Endothelial cell (in vitro differentiated cells): ENCODE results near the gene MAGEA9B. TPM values are rescaled to one million over a fixed set of nuclear protein-coding genes. Genes with fewer than 3 reads are reported as not detected.

Experiments used
- DNase-seq: peaks from one replicate; pipeline ENCODE4 v3.0.0; 2021; ENCODE audit warnings: low spot score
- H3K27ac Mint-ChIP-seq: one replicate; pipeline ENCODE4 v1.8.0; 2021; ENCODE audit warnings: mixed read lengths, inconsistent platforms; ENCODE audit not compliant: unreplicated experiment
- H3K27me3 Mint-ChIP-seq: one replicate; pipeline ENCODE4 v1.8.0; 2021; ENCODE audit warnings: mild to moderate bottlenecking, moderate library complexity, mixed read lengths, inconsistent platforms; ENCODE audit not compliant: unreplicated experiment
- H3K36me3 Mint-ChIP-seq: one replicate; pipeline ENCODE4 v1.8.0; 2021; ENCODE audit warnings: mild to moderate bottlenecking, low read depth, mixed read lengths, inconsistent platforms; ENCODE audit not compliant: unreplicated experiment
- H3K4me1 Mint-ChIP-seq: one replicate; pipeline ENCODE4 v1.8.0; 2021; ENCODE audit warnings: mild to moderate bottlenecking, mixed read lengths, inconsistent platforms; ENCODE audit not compliant: unreplicated experiment
- H3K4me3 Mint-ChIP-seq: one replicate; pipeline ENCODE4 v1.8.0; 2021; ENCODE audit warnings: mild to moderate bottlenecking, mixed read lengths, inconsistent platforms; ENCODE audit not compliant: unreplicated experiment
- H3K9me3 Mint-ChIP-seq: one replicate; pipeline ENCODE4 v1.8.0; 2021; ENCODE audit warnings: mixed read lengths, inconsistent platforms; ENCODE audit not compliant: unreplicated experiment
- total RNA-seq: library from RNA; stranded (reverse); fragmentation: NEBNext Ultra II Directional; extraction: Animal tissue kit (Norgen Biotek cat#: 25700); gene quantifications from one replicate; pipeline ENCODE4 v1.2.1, GENCODE V29; 2021; ENCODE audit not compliant: unreplicated experiment
- TF ChIP-seq, protein P1 (sequence below): fragments of 200-600 bp; sonication (generic); IDR thresholded peaks from one replicate; pipeline ENCODE4 v1.5.0; 2021; ENCODE audit warnings: antibody characterized with exemption; ENCODE audit not compliant: unreplicated experiment

The MAGEA9B gene
- total RNA-seq, 1 donor from 2014 or later = not detected

DNA sequence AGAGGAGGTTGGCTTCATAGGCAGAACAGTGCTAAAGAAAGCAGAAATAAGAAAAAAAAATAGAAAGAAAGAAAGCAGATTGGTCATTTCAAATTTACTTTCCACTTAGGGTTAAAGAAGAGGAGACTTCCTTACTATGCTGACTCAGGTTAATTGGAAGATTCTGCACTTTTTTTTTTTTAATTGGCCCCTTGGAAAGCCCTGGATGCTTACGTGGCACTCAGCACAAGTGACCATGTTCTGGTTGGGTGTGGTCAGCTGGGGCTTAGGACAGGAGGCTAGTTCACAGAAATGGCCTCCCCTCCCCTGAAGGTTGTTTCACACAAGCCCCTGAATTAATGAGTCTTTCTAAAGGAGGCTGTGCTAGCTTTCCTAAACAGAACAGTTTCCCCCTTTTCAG, 14.5 kb downstream of the MAGEA9B start:
- H3K36me3 Mint-ChIP-seq = no peaks in the 10 kb centered on the region
- no peak overlapping the region for H3K4me3 Mint-ChIP-seq
- peaks cover 11% of the 10 kb centered on the region for H3K4me1 Mint-ChIP-seq
- no peaks in the 10 kb centered on the region for H3K9me3 Mint-ChIP-seq
- TF ChIP-seq, protein P1, sequence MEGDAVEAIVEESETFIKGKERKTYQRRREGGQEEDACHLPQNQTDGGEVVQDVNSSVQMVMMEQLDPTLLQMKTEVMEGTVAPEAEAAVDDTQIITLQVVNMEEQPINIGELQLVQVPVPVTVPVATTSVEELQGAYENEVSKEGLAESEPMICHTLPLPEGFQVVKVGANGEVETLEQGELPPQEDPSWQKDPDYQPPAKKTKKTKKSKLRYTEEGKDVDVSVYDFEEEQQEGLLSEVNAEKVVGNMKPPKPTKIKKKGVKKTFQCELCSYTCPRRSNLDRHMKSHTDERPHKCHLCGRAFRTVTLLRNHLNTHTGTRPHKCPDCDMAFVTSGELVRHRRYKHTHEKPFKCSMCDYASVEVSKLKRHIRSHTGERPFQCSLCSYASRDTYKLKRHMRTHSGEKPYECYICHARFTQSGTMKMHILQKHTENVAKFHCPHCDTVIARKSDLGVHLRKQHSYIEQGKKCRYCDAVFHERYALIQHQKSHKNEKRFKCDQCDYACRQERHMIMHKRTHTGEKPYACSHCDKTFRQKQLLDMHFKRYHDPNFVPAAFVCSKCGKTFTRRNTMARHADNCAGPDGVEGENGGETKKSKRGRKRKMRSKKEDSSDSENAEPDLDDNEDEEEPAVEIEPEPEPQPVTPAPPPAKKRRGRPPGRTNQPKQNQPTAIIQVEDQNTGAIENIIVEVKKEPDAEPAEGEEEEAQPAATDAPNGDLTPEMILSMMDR = no peak
- H3K27me3 Mint-ChIP-seq = no peaks in the 10 kb centered on the region
- DNase-seq = no peak
- H3K27ac Mint-ChIP-seq = no peak overlapping the region

DNA sequence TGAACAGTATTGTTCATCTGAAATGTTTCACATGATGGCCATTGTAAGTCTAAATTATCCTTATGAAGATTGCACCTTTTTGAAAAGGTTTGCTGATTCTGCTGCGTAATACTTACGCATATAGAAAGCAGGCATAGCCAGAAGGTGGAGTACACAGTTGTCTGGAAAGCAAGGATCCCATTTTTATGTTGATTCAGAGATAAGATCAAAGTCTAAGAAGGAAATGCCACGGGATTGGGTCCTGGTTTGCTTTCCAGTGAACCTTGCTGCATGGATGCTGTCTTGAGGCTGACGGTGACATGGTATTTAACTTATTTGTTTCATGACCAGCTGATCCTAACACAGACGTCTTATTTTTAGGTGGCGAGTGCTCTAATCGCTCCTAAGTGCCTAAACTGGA, 15.5 kb downstream of the MAGEA9B start:
- H3K27me3 Mint-ChIP-seq = no peaks in the 10 kb centered on the region
- DNase-seq = no peak
- no peak overlapping the region for H3K27ac Mint-ChIP-seq
- no peaks in the 10 kb centered on the region for H3K9me3 Mint-ChIP-seq
- TF ChIP-seq, protein P1 = no peak
- peaks cover 11% of the 10 kb centered on the region for H3K4me1 Mint-ChIP-seq
- no peaks in the 10 kb centered on the region for H3K36me3 Mint-ChIP-seq
- no peak overlapping the region for H3K4me3 Mint-ChIP-seq

DNA sequence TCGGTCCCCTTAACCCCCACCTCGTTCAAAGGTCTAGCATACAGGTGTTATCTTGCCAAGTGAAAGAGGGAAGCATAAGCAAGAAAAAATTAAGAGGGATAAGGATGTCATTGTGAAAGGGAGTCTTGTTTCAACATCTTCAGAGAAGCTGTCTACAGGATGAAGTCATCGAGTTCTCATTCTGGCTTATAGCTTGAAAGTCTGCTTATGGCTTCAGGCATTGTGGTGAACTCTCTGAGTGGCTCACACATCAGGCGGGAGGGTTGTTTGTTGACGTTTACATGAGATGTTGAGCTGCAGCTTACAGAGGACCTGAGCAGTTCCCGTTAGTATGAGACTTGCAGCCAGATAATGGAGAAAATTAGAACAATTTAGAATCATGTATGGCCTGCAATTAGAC, 16.6 kb downstream of the MAGEA9B start:
- H3K4me1 Mint-ChIP-seq = peaks cover 11% of the 10 kb centered on the region
- H3K36me3 Mint-ChIP-seq = no peaks in the 10 kb centered on the region
- no peaks in the 10 kb centered on the region for H3K27me3 Mint-ChIP-seq
- H3K9me3 Mint-ChIP-seq = no peaks in the 10 kb centered on the region
- TF ChIP-seq, protein P1 = no peak
- H3K4me3 Mint-ChIP-seq = no peak overlapping the region
- no peak for DNase-seq
- no peak overlapping the region for H3K27ac Mint-ChIP-seq

DNA sequence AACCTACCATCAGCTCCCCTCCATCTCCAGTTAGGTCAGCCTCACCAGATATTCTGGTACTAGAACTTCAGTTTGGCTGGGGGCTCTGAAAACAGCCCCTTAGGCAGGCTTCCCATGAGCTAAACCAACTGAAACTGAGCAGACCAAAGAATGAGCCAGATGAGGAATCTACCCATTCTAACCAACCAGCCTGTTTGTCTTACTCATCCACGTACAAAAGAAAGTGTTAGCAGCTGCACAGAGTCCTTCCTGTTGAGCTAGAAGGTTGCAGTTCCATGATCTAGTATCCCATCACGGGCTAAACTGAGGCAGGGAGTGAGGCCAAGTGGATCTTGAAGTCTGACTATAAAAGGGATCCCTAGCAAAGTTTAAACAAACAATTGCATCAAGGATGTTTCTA, 17.5 kb downstream of the MAGEA9B start:
- H3K4me1 Mint-ChIP-seq = peaks cover 11% of the 10 kb centered on the region
- no peaks in the 10 kb centered on the region for H3K36me3 Mint-ChIP-seq
- H3K27ac Mint-ChIP-seq = no peak overlapping the region
- no peaks in the 10 kb centered on the region for H3K27me3 Mint-ChIP-seq
- DNase-seq = no peak
- no peaks in the 10 kb centered on the region for H3K9me3 Mint-ChIP-seq
- H3K4me3 Mint-ChIP-seq = no peak overlapping the region
- TF ChIP-seq, protein P1 = no peak

DNA sequence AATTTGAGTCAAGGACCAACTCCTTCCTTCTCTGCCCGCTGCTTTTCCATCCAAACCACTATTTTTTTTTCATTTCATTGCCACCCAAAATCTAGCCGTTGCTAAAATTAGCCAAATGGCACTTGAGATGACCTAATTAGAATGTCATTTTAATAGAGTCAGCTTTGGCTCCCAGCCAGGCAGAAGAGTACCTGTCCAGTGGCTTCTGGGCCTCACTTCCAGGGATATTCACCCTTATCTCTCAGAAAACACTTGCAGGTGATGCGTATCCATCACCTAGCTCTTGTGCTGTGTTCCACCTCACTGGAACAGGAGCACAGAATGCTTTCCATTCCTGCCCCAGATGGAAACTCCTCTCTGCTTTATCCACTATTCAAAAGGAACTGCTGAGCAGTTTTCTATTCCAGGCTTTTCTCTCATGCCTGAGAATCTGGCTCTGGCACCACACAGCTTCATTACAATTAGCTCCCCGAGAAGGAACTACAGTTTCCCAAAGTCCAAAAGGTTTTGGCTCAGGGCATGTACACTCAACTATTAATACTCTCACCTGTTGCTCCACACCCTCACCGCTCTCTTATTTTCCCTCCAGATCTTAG, 18.5 kb downstream of the MAGEA9B start:
- no peak overlapping the region for H3K27ac Mint-ChIP-seq
- no peak for DNase-seq

More for the DNA sequence above, 18.5 kb downstream of the MAGEA9B start:
- H3K9me3 Mint-ChIP-seq = no peaks in the 10 kb centered on the region
- TF ChIP-seq, protein P1 = no peak
- H3K4me1 Mint-ChIP-seq = peaks cover 11% of the 10 kb centered on the region
- no peak overlapping the region for H3K4me3 Mint-ChIP-seq
- no peaks in the 10 kb centered on the region for H3K36me3 Mint-ChIP-seq
- H3K27me3 Mint-ChIP-seq = no peaks in the 10 kb centered on the region
